HG03520 (cell line): ENCODE results near the gene MYBBP1A.

Experiments
- ATAC-seq: cut with Tn5 transposase; IDR thresholded peaks from one replicate; pipeline ENCODE4 v1.9.1; 2021; ENCODE audit warnings: mild to moderate bottlenecking, moderate library complexity; ENCODE audit not compliant: unreplicated experiment

Gene MYBBP1A

DNA sequence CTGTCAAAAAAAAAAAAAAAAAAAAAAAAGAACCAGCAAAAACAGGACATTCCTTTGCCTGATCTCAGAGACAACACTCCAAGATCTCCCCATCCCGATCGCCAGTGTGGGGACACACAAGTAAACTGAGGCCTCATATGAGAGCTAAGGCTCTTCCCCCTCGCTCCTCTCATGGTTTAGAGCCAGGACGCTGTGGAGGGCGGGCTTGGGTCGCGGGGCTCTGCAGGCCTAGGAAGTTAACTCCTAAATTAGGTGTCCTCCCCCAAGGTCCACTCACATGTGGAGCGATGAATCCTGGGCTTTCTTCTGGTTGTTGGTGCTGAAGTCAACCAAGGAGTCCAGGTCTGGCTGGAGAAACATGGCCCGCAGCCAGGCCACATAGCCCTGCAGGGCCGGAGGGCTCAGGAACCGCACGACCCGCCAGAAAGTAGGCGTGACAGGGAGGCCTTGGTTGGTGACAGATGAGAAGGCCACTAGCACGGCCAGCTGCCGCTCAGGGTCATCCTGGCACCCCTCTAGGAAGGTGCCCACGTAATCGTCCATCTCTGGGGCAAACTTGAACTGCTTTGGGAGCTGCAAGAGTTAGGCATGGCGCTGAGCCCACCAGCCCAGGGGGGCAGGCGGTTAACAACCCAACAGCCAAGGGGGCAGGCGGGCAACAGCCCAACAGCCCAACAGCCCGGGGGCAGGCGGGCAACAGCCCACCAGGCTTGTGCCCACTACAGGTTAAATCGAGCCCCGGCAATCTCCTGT is 5.2 kb downstream of the MYBBP1A start:
- ATAC-seq: no peak

DNA sequence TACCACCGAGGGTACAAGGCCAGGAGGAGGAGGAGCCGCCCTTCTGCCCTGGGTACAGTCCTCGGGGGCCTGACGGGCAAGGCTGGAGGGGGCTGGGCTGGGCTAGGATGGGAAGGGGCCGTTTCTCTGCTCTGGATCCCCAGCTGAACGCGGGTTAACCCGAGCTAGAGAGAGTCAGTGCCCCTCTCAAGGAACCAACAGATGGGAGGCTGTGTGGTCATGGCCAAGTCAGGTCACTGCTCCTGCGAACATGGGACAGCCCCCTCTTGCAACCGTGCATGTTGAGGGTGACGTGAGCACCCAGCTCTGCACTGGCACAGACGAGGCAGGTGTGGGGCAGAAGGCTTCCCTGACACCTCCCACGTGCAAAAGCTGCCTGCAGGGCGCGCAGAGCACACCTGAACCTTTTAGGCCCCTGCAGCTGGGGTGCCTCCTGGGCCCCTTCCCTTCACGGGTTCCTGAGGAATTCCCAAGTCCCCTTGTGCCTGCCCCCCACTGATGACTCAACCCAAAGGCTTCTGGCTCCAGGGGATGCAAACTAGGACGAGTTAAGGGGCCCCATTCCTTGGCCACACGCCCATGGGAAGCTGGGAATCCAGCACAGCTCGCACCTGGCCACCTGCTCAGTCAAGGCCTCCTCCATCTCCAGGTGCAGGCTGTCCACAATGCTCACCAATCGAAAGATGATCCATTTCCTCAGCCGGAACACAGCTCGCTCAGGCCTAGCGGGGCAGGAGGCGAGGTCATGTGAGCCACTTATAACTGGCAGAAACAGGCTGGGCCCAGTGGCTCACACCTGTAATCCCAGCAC is 6.3 kb downstream of the MYBBP1A start:
- ATAC-seq: no peak

DNA sequence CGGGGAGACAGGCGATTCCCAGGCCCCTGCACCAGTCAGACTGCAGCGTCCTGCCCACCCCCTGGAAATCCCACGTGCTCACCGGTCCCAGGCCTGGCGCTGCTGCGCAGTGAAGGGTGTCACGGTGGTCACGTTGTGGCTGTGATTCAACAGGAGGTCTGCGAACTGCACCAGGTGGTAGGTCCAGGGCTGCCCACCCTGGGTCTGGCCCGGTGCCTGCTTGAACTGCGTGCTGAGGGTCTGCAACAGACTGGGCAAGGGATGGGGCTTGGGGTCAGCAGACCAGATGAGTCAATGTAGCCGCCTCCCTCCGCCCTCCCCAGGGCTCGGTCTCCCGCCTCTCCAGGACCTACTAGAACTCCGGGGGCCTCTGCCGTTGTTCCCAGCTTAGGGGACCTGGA is 7.1 kb downstream of the MYBBP1A start:
- no peak for ATAC-seq

DNA sequence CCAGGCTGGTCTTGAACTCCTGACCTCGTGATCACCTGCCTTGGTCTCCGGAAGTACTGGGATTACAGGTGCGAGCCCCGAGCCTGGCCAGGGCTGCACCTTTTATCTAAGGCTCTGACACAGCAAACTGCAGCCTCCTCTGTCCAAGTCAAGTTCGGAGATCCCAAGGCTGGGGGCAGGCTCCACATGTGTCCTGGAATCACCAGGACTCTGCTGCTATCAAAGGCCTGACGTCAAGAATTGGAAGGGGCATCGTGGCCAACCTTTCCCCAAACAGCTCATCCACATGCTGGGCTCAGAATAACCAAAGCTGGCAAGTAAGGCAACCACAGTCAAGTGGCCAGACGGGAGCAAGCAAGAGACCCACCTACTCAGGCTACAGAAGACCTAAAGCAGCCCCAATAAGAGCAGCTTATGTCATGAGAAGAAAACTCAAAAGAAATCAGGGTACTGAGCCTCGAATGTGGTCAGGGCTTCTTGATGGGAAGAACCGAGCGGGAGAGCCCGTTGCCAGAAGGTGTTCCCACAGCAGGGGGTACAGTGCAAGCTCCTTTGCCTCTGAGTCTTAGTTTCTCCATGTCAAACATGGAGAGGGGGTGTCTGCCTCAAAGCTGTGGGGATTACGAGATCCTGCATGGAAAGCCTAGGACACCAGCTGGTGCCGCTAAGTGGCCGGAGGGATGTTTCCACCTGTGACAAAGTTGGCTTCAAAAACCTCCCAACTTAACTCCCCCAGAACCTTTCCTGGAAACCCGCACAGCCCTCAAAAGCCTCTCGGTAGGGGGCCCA is 7.9 kb downstream of the MYBBP1A start:
- ATAC-seq: no peak

DNA sequence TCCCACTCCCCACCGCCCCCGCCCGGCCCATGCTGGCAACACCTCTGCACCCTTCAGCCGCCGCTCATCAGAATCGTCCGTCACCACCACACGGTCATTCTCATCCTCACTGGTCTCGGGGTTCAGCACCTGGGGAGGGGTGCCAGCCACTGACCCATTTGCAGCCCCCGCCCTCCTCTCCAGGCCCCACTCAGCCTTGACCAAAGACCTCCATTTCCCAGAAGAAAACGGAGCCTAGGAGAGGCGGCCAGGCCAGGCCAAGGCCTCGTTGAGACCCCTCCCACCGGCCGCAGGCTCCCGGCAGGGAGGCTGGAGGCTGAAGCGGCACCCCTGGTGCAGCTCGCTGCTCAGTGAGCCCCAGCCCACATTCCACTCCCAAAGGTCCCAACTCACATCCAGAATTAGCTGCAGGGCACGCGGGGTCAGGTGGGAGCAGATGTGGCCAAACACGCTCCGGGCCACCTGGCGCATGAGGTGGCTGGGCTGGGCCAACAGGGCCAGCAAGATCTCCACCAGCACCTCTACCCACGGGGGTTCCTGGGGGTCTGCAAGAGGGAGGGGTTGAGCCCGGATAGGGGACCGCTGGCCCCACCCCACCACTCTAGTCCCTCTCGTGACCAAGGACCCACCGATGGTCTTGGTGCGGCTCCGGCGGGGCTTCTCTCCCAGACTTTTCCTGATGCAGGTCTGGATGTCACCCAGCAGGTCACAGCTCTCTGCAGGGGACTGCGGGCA is 9.8 kb downstream of the MYBBP1A start:
- no peak for ATAC-seq

GRCh38 chr17:4544951-4545216 is 10.3 kb downstream of the MYBBP1A start:
- ATAC-seq: no peak

GRCh38 chr17:4544135-4544950 is 10.8 kb downstream of the MYBBP1A start:
- no peak for ATAC-seq

- no peak for ATAC-seq
Measured at GRCh38 chr17:4543557-4544026, 11.6 kb downstream of the MYBBP1A start.

GRCh38 chr17:4542726-4543191 is 12.4 kb downstream of the MYBBP1A start:
- no peak for ATAC-seq

DNA sequence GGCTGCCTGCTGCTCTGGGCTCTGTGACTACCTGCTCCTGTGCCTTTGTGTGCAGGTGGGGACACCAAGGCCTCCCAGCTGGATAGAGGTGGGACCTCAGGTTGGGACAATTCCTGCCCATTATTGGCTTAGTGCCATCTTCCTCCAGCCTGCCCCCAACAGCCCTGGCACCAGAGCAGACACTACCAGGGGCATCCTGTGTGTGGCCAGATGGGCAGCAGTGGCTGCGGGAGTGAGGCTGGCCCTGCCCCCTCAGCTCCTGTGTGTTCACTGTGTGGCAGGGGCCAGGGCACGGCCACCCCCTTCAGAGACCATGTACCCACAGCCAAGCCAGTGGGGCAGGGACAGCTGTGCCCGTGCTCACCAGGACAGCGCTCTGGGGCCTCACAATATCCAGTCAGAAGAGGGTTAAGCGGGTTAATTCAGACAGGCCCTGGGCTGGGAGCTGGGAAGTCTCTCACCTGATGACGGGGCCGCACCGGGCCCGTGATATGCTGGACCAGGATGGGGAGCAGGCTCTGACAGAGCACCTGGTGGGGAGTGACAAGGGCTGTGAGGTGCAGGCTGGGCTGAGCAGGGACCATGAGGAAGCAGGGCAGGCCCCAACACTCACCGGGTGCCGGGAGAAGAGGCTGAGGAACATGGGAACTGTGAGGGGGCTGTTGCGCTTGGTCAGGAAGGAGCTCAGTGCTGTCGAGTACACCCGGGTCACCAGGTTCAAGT is 13.0 kb downstream of the MYBBP1A start:
- ATAC-seq: no peak

GRCh38 chr17:4541328-4542002 is 13.7 kb downstream of the MYBBP1A start:
- no peak for ATAC-seq

- ATAC-seq: no peak
Measured at GRCh38 chr17:4540687-4541327, 14.4 kb downstream of the MYBBP1A start.

GRCh38 chr17:4540224-4540651 is 14.9 kb downstream of the MYBBP1A start:
- ATAC-seq: no peak

GRCh38 chr17:4539576-4540223 is 15.5 kb downstream of the MYBBP1A start:
- ATAC-seq: no peak

GRCh38 chr17:4539025-4539424 is 16.2 kb downstream of the MYBBP1A start:
- ATAC-seq: no peak

GRCh38 chr17:4538236-4539002 is 16.8 kb downstream of the MYBBP1A start:
- no peak for ATAC-seq
